AG09309 (cell line): ENCODE results near the gene KIF3B.

Experiments used
- DNase-seq: peaks from one replicate; pipeline ENCODE4 v3.0.0-alpha.2; 2010; ENCODE audit warnings: low read depth
- H3K4me3 ChIP-seq: 2 replicates; pipeline ENCODE4 v1.5.1; 2011; ENCODE audit warnings: mild to moderate bottlenecking, low read depth, low read length, moderate library complexity; ENCODE audit not compliant: control insufficient read depth
- TF ChIP-seq, protein P1 (sequence below): IDR thresholded peaks from 2 replicates; pipeline ENCODE4 v1.5.1; 2011; ENCODE audit warnings: mild to moderate bottlenecking, low read depth, low read length, inconsistent platforms; ENCODE audit not compliant: insufficient read depth, control insufficient read depth; ENCODE audit errors: missing control alignments

KIF3B gene

GRCh38 chr20:32302507-32302872 is 25.0 kb downstream of the KIF3B start:
- no peak for DNase-seq
- TF ChIP-seq, protein P1, sequence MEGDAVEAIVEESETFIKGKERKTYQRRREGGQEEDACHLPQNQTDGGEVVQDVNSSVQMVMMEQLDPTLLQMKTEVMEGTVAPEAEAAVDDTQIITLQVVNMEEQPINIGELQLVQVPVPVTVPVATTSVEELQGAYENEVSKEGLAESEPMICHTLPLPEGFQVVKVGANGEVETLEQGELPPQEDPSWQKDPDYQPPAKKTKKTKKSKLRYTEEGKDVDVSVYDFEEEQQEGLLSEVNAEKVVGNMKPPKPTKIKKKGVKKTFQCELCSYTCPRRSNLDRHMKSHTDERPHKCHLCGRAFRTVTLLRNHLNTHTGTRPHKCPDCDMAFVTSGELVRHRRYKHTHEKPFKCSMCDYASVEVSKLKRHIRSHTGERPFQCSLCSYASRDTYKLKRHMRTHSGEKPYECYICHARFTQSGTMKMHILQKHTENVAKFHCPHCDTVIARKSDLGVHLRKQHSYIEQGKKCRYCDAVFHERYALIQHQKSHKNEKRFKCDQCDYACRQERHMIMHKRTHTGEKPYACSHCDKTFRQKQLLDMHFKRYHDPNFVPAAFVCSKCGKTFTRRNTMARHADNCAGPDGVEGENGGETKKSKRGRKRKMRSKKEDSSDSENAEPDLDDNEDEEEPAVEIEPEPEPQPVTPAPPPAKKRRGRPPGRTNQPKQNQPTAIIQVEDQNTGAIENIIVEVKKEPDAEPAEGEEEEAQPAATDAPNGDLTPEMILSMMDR, result no peak
- H3K4me3 ChIP-seq, result no peak overlapping the region

DNA sequence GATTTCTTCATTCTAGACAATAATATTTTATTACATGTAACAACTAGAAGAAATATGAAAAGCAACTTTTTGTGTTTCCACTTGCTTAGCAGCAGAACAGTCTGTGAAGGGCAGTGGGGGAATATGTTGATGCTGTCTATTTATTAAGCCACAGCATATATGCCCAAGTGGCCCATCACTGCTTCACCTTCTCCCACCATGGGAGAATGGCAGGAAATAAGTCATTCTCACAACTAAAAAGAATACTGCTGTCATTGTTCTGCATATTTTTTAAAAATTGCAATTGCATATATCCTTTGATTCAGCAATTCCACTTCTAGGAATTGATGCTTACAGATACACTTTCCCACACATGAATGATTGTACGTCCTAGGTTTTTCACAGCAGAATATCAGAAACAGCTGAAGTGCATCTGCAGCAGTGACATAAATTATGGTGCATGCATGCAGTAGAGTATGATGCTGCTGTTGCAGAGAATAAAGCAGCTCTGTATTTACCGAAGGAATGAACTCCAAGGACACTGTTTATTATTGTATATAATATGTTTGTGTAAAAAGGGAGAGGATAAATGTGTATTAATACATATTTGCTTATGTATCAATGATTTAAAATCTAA is 26.8 kb downstream of the KIF3B start:
- no peak for DNase-seq
- no peak overlapping the region for H3K4me3 ChIP-seq
- TF ChIP-seq, protein P1, result no peak

DNA sequence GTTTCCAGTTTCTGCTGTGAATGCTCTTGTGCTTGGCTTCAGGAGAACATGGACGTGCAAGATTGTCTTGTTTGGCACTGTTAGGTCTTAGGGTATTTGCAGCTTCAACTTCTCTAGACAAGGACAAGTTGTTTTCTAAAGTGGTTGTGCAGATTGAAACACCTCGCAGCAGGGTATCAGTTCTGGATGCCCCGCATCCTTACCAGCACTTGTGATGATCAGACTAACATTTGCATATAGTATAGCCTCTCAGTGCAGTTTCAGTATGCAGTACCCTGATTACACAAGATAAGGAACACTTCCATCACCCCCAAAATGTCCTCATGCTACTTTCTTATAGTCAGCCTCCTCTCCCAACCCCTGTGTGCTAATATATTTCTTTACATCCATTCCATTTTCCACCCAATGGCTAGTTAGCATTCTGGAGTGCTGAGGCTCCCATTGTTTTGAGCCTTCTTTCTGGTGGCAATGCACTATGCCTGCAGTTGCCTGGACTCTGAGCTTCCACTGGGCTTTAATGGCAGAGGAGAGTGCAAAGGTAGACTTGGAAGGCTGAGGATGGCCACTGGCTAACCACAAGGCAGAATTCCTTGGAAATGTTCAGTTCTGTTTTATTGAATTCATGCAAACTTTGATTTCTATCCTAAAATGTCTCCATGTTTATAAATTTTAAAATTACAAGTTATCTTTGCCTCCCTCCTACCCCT is 35.4 kb downstream of the KIF3B start:
- TF ChIP-seq, protein P1, result no peak
- DNase-seq, result no peak
- no peak overlapping the region for H3K4me3 ChIP-seq

- DNase-seq, result no peak
- no peak overlapping the region for H3K4me3 ChIP-seq
- TF ChIP-seq, protein P1, result no peak
These were observed 37.3 kb downstream of the KIF3B start for GRCh38 chr20:32314768-32315167.

DNA sequence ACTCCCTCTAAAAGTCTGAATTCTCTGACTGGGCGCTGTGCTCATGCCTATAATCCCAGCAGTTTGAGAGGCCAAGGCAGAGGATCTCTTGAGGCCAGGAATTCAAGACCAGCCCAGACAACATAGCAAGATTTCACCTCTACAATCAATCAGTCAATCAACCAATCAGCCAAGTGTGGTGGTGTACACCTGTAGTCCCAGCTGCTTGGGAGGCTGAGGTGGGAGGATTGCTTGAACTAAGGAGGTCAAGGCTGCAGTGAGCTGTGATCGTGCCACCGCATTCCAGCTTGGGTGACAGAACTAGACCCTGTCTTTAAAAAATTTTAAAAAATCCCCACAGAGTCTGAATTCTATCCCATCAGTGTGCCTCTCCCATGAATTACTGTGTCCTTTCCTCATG is 37.9 kb downstream of the KIF3B start:
- no peak overlapping the region for H3K4me3 ChIP-seq
- TF ChIP-seq, protein P1, result no peak
- DNase-seq, result no peak

- H3K4me3 ChIP-seq, result no peak overlapping the region
- DNase-seq, result no peak
- TF ChIP-seq, protein P1, result no peak
These were observed 38.4 kb downstream of the KIF3B start for GRCh38 chr20:32315891-32316290.

GRCh38 chr20:32316667-32317066 is 39.2 kb downstream of the KIF3B start:
- H3K4me3 ChIP-seq, result no peak overlapping the region
- no peak for DNase-seq
- TF ChIP-seq, protein P1, result no peak
